K562 (cell line): ENCODE data around the gene ZBTB20. TPM values are rescaled to one million over a fixed set of nuclear protein-coding genes. Genes with fewer than 3 reads are reported as not detected.

Experiments used
- ATAC-seq: fragments of 200-7000 bp; cut with Tn5 transposase; 3 replicates; pipeline ENCODE4 v1.9.1; 2020; ENCODE audit warnings: moderate library complexity
- BruUV-seq: library from RNA; stranded (reverse); fragments of 400-500 nt; replicated peaks from 2 replicates; lab custom pipeline; 2021; lab: Mats Ljungman, UMichigan
- CTCF ChIA-PET: fragments of 300-600 bp; formaldehyde crosslinking; extraction: SDS; loops from one replicate; lab custom pipeline; 2021; ENCODE audit warnings: low intra/inter-chr PET ratio; lab: Yijun Ruan, JAX
- POLR2A ChIA-PET: fragments of 300-600, 350-650 bp; sonication (Branson Sonifier 250); formaldehyde crosslinking; extraction: SDS; loops from one replicate; lab custom pipeline; 2021; ENCODE audit warnings: antibody characterized with exemption, inconsistent platforms; lab: Yijun Ruan, JAX
- DNase-seq, 4 experiments: peaks; one replicate each; pipeline versions ENCODE4 v3.0.0 to v3.0.0-alpha.2; 2011 to 2018; ENCODE audit warnings: low spot score in 3 of 4, mixed read lengths in 3 of 4; ENCODE audit errors: extremely low read depth in 1 of 4
- FAIRE-seq: peaks from 2 replicates; lab custom pipeline; 2011; peaks lifted over from hg19 to GRCh38; lab: Jason Lieb, UNC
- H2AFZ ChIP-seq: 2 replicates; pipeline ENCODE4 v1.6.0; 2011; ENCODE audit warnings: low read depth, low read length, control low read depth, inconsistent platforms
- H3K27ac ChIP-seq: fragments of 200-600 bp; 3 replicates; pipeline ENCODE4 v1.8.0; 2011; ENCODE audit warnings: low read depth, mild to moderate bottlenecking, control low read depth, inconsistent platforms, low read length, moderate library complexity, mixed read lengths; ENCODE audit errors: extremely low read depth
- H3K27me3 ChIP-seq, 2 experiments: fragments of 300-600 bp in 1 of 2; 2 replicates in 1 of 2; 3 replicates in 1 of 2; pipeline versions ENCODE4 v1.6.0 to v1.8.0; 2011; ENCODE audit warnings: inconsistent platforms in 2 of 2, low read length in 2 of 2, mild to moderate bottlenecking in 1 of 2, mixed read lengths in 1 of 2, moderate library complexity in 1 of 2; ENCODE audit not compliant: control insufficient read depth in 2 of 2, insufficient read depth in 2 of 2
- H3K36me3 ChIP-seq: fragments of 300-600 bp; 3 replicates; pipeline ENCODE4 v1.8.0; 2011; ENCODE audit warnings: mild to moderate bottlenecking, low read length, inconsistent platforms; ENCODE audit not compliant: control insufficient read depth, insufficient read depth
- H3K4me1 ChIP-seq, 2 experiments: fragments of 200-600 bp in 1 of 2; replicated peaks in 1 of 2; 2 replicates in 1 of 2; 3 replicates in 1 of 2; pipeline versions ENCODE4 v1.5.1 to v1.8.0; 2011; ENCODE audit warnings: inconsistent platforms in 2 of 2, low read length in 2 of 2, mild to moderate bottlenecking in 1 of 2, mixed read lengths in 1 of 2, moderate library complexity in 1 of 2; ENCODE audit not compliant: control insufficient read depth in 2 of 2, insufficient read depth in 2 of 2
- H3K4me2 ChIP-seq: 2 replicates; pipeline ENCODE4 v1.6.1; 2011; ENCODE audit warnings: low read length, control low read depth, inconsistent platforms, mixed read lengths; ENCODE audit not compliant: insufficient read depth
- H3K4me3 ChIP-seq: fragments of 200-600 bp; sonication (generic), shearing (Covaris generic); 2 replicates; pipeline ENCODE4 v1.5.1; 2016; ENCODE audit warnings: control low read depth, inconsistent platforms
- H3K79me2 ChIP-seq: fragments of 200-600 bp; 3 replicates; pipeline ENCODE4 v1.8.0; 2011; ENCODE audit warnings: low read length, inconsistent platforms; ENCODE audit not compliant: control insufficient read depth, insufficient read depth
- H3K9ac ChIP-seq, 2 experiments: 2 replicates each; pipeline versions ENCODE4 v1.6.0 to v1.6.1; 2011; ENCODE audit warnings: low read depth in 2 of 2, low read length in 2 of 2, control low read depth in 1 of 2, inconsistent platforms in 1 of 2, mild to moderate bottlenecking in 1 of 2, mixed read lengths in 1 of 2; ENCODE audit not compliant: insufficient read depth in 1 of 2
- H3K9me1 ChIP-seq: one replicate; pipeline ENCODE4 v1.6.0; 2011; ENCODE audit warnings: inconsistent platforms, mild to moderate bottlenecking, low read length, moderate library complexity; ENCODE audit not compliant: control insufficient read depth, insufficient read depth
- H3K9me3 ChIP-seq: replicated peaks from 2 replicates; pipeline ENCODE4 v1.5.1; 2011; ENCODE audit warnings: low read depth, low read length, inconsistent platforms; ENCODE audit not compliant: control insufficient read depth, insufficient read depth
- H4K20me1 ChIP-seq: replicated peaks from 2 replicates; pipeline ENCODE4 v1.6.1; 2011; ENCODE audit warnings: low read length, inconsistent platforms, mixed read lengths; ENCODE audit not compliant: control insufficient read depth, insufficient read depth
- BRD9 ChIP-seq: fragments of 450-650 bp; IDR thresholded peaks from 2 replicates; pipeline ENCODE4 v1.6.1; 2018; ENCODE audit warnings: low read depth; ENCODE audit not compliant: partially characterized antibody
- DEAF1 ChIP-seq: fragments of 450-650 bp; formaldehyde crosslinking; IDR thresholded peaks from 2 replicates; pipeline ENCODE4 v1.4.0; 2020; ENCODE audit warnings: mild to moderate bottlenecking, moderate library complexity
- FOXP1 ChIP-seq: sonication (generic); formaldehyde crosslinking; IDR thresholded peaks from 2 replicates; pipeline ENCODE4 v1.8.0; 2022; ENCODE audit warnings: mild to moderate bottlenecking, missing genetic modification reagents
- HDGF ChIP-seq: fragments of 450-650 bp; IDR thresholded peaks from 2 replicates; pipeline ENCODE4 v1.6.1; 2016
- SMAD2 ChIP-seq: fragments of 150-350 bp; IDR thresholded peaks from 2 replicates; pipeline ENCODE4 v1.6.1; 2014; ENCODE audit warnings: low read depth, mild to moderate bottlenecking, low read length
- SMC3 ChIP-seq: conservative IDR thresholded peaks from 2 replicates; pipeline ENCODE4 v1.6.1; 2011; ENCODE audit warnings: low read depth, low read length, improper control_type of control experiment; ENCODE audit not compliant: insufficient read depth
- TAL1 ChIP-seq: fragments of 450-650 bp; IDR thresholded peaks from 2 replicates; pipeline ENCODE4 v1.6.1; 2016; ENCODE audit warnings: mild to moderate bottlenecking
- THRAP3 ChIP-seq: fragments of 450-650 bp; IDR thresholded peaks from 2 replicates; pipeline ENCODE4 v1.6.1; 2016; ENCODE audit warnings: mild to moderate bottlenecking, inconsistent platforms, borderline replicate concordance
- USF1 ChIP-seq: sonication (generic); formaldehyde crosslinking; IDR thresholded peaks from 2 replicates; pipeline ENCODE4 v1.9.0; 2022; ENCODE audit warnings: mild to moderate bottlenecking, missing genetic modification reagents
- ZC3H4 ChIP-seq: sonication (generic); formaldehyde crosslinking; IDR thresholded peaks from 2 replicates; pipeline ENCODE4 v1.9.0; 2021; ENCODE audit warnings: missing genetic modification reagents, borderline replicate concordance
- ZNF224 ChIP-seq: sonication (generic); formaldehyde crosslinking; IDR thresholded peaks from 2 replicates; pipeline ENCODE4 v1.8.0; 2022; ENCODE audit warnings: mild to moderate bottlenecking, missing genetic modification reagents
- ZNF778 ChIP-seq: fragments of 450-650 bp; formaldehyde crosslinking; IDR thresholded peaks from 2 replicates; pipeline ENCODE4 v1.4.0; 2020; ENCODE audit warnings: mild to moderate bottlenecking, moderate library complexity
- WGBS: fragments of 100-300 bp; shearing (Covaris generic); methylation state at CpG from one replicate; pipeline ENCODE4 v1.1.6; 2016; ENCODE audit warnings: low coverage, mixed read lengths; ENCODE audit not compliant: insufficient coverage; ENCODE audit errors: missing lambda C conversion rate; 5-methylcytosine and 5-hydroxymethylcytosine counted together
- in situ Hi-C: fragments of 300-500 bp; cut with MboI; formaldehyde crosslinking; loops from 4 replicates; pipeline ENCODE4 v1.15.0; 2018; ENCODE audit warnings: inconsistent platforms, mixed read lengths
- intact Hi-C: fragments of 100-400 bp; cut with micrococcal nuclease; formaldehyde crosslinking; loops from 2 replicates; pipeline ENCODE4 v1.14.2; 2022
- polyA plus RNA-seq, 8 experiments: library from polyadenylated mRNA; depleted of rRNA in 4 of 8; stranded (reverse) in 5 of 8; unstranded in 3 of 8; fragments of >200 nt; fragmentation: Nextera tagmentation in 2 of 8; fragmentation: Illumina TruSeq in 1 of 8; extraction: Ambion mirVana in 2 of 8; extraction: Trizol in 1 of 8; gene quantifications; 2 replicates each; pipeline versions ENCODE4 v1.2.1 to v1.2.3, GENCODE V29; 2011 to 2014; ENCODE audit warnings: inconsistent platforms in 1 of 8, missing spikeins in 1 of 8
- total RNA-seq, 7 experiments: library from RNA; depleted of rRNA in 6 of 7; stranded (reverse); fragments of >200 nt in 6 of 7; fragmentation: Illumina TruSeq in 2 of 7; extraction: Trizol in 2 of 7; gene quantifications; 2 replicates each; pipeline versions ENCODE4 v1.2.1 to v1.2.3, GENCODE V29; 2011 to 2021; ENCODE audit warnings: low replicate concordance in 1 of 7
- TF ChIP-seq, protein P1 (sequence below): fragments of 450-650 bp; IDR thresholded peaks from 2 replicates; pipeline ENCODE4 v1.6.1; 2016; ENCODE audit warnings: borderline replicate concordance
- TF ChIP-seq, protein P2 (sequence below), 2 experiments: IDR thresholded peaks; 2 replicates each; pipeline ENCODE4 v1.6.1; 2011; ENCODE audit warnings: borderline replicate concordance in 1 of 2, control low read depth in 1 of 2, low read depth in 1 of 2, low read length in 1 of 2, mild to moderate bottlenecking in 1 of 2, mixed read lengths in 1 of 2, moderate library complexity in 1 of 2; ENCODE audit not compliant: insufficient read depth in 1 of 2, insufficient read length in 1 of 2, poor library complexity in 1 of 2, severe bottlenecking in 1 of 2; ENCODE audit errors: extremely low read depth in 1 of 2

ZBTB20 gene
- total and polyA plus RNA-seq, 9 of the 15 experiments (the other 6 are each of a cell fraction or from before 2014, with no cell fraction given) = 0.17 to 1.7 (median 0.45) TPM

DNA sequence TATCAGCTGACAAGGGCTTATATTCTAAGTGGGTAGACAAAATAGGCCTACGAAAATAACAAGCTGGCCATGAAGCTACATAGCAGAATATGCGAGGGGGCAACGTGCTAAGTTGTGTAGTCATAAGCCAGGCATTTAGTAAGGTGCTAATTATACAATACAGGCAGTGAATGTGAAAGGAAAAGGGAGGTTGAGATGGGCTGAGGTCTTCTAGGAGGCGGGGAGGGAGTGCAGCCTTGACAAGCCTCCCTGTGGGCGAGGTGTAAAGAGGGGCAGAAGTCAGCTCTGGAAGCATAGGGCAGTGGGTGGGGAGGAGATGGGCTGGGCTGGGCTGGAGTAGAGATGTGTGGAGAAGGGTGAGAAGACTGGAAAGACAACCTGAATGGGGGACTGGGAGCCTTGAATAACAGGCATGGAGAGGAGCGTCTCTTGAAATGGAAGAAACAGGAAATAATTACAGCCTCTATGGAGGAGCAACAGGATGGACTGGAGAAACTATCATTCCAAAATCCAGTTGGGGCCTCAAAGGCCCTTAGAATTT is 852.1 kb downstream of the ZBTB20 start:
- H3K4me1 ChIP-seq = peaks cover 0 to 10% of the 10 kb centered on the region in 2 experiments; a peak in 2 of 5 replicates
- no peak for ATAC-seq
- H4K20me1 ChIP-seq = no peaks in the 10 kb centered on the region
- no peaks in the 10 kb centered on the region for H3K79me2 ChIP-seq
- no peak overlapping the region for H3K9ac ChIP-seq
- WGBS = 0% methylated on average over 5 of the region's 6 CpGs
- H3K27me3 ChIP-seq = no peaks in the 10 kb centered on the region
- intact Hi-C loops (loop anchor here (5.0 kb wide), 1 partner anchor 143 kb away; no protein-coding TSS in a partner anchor), in situ Hi-C loops (no loop called here)
- POLR2A ChIA-PET = interaction anchor here (0.7 kb wide), 1 partner anchor 790 kb away, joined by 3 read pairs; no protein-coding TSS in a partner anchor
- no peak for FAIRE-seq
- no peak overlapping the region for H3K4me3 ChIP-seq
- CTCF ChIA-PET = no interaction called here
- H3K27ac ChIP-seq = no peak overlapping the region
- DNase-seq = no peak
- H3K36me3 ChIP-seq = no peaks in the 10 kb centered on the region
- H2AFZ ChIP-seq = no peak overlapping the region
- no peak overlapping the region for H3K4me2 ChIP-seq
- H3K9me1 ChIP-seq = no peaks in the 10 kb centered on the region
- BruUV-seq = no TSS peak
- no peaks in the 10 kb centered on the region for H3K9me3 ChIP-seq
- TF ChIP-seq USF1 (CRISPR knock-in tag) (no peak), FOXP1 (CRISPR knock-in tag) (no peak), BRD9 (no peak), THRAP3 (no peak), SMC3 (no peak), ZC3H4 (CRISPR knock-in tag) (no peak), TAL1 (no peak), HDGF (no peak), ZNF224 (CRISPR knock-in tag) (no peak), SMAD2 (no peak), DEAF1 (no peak), ZNF778 (CRISPR knock-in tag) (no peak)
- TF ChIP-seq, protein P1, sequence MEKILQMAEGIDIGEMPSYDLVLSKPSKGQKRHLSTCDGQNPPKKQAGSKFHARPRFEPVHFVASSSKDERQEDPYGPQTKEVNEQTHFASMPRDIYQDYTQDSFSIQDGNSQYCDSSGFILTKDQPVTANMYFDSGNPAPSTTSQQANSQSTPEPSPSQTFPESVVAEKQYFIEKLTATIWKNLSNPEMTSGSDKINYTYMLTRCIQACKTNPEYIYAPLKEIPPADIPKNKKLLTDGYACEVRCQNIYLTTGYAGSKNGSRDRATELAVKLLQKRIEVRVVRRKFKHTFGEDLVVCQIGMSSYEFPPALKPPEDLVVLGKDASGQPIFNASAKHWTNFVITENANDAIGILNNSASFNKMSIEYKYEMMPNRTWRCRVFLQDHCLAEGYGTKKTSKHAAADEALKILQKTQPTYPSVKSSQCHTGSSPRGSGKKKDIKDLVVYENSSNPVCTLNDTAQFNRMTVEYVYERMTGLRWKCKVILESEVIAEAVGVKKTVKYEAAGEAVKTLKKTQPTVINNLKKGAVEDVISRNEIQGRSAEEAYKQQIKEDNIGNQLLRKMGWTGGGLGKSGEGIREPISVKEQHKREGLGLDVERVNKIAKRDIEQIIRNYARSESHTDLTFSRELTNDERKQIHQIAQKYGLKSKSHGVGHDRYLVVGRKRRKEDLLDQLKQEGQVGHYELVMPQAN = no peak
- TF ChIP-seq, protein P2, sequence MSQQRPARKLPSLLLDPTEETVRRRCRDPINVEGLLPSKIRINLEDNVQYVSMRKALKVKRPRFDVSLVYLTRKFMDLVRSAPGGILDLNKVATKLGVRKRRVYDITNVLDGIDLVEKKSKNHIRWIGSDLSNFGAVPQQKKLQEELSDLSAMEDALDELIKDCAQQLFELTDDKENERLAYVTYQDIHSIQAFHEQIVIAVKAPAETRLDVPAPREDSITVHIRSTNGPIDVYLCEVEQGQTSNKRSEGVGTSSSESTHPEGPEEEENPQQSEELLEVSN (IDR thresholded peaks at IDR 0.05; ENCODE audit: borderline replicate concordance in 1 of 2, extremely low read depth in 1 of 2, insufficient read depth in 1 of 2, insufficient read length in 1 of 2, low read depth in 1 of 2, low read length in 1 of 2, poor library complexity in 1 of 2, severe bottlenecking in 1 of 2) = no peak
